MM.1S (cell line): ENCODE measurements around the gene FMNL1.

Experiments used
- DNase-seq: peaks from one replicate; pipeline ENCODE4 v3.0.0-alpha.2; 2015
- H2AFZ ChIP-seq: fragments of 300-600 bp; sonication (generic); 2 replicates; pipeline ENCODE4 v1.6.0; 2016; ENCODE audit warnings: antibody characterized with exemption, low read length
- H3F3A ChIP-seq: fragments of 300-600 bp; sonication (generic); 2 replicates; pipeline ENCODE4 v1.6.1; 2016; ENCODE audit warnings: mild to moderate bottlenecking, antibody characterized with exemption, low read length, moderate library complexity, mixed read lengths; ENCODE audit not compliant: insufficient read depth
- H3K27ac ChIP-seq: fragments of 300-600 bp; sonication (generic); 2 replicates; pipeline ENCODE4 v1.5.1; 2016; ENCODE audit warnings: mild to moderate bottlenecking, low read length
- H3K27me3 ChIP-seq: fragments of 300-600 bp; sonication (generic); replicated peaks from 2 replicates; pipeline ENCODE4 v1.6.0; 2016; ENCODE audit warnings: low read length; ENCODE audit not compliant: insufficient read depth
- H3K36me3 ChIP-seq: fragments of 300-600 bp; sonication (generic); replicated peaks from 2 replicates; pipeline ENCODE4 v1.6.1; 2016; ENCODE audit warnings: mild to moderate bottlenecking, low read length, mixed read lengths; ENCODE audit not compliant: insufficient read depth
- H3K4me1 ChIP-seq: fragments of 300-600 bp; sonication (generic); 2 replicates; pipeline ENCODE4 v1.6.1; 2016; ENCODE audit warnings: low read length, mixed read lengths
- H3K4me2 ChIP-seq: fragments of 300-600 bp; sonication (generic); 2 replicates; pipeline ENCODE4 v1.6.0; 2016; ENCODE audit warnings: low read depth, low read length
- H3K4me3 ChIP-seq: fragments of 300-600 bp; sonication (generic); 2 replicates; pipeline ENCODE4 v1.5.1; 2016; ENCODE audit warnings: low read length, mixed read lengths
- H3K79me2 ChIP-seq: fragments of 300-600 bp; sonication (generic); 2 replicates; pipeline ENCODE4 v1.6.1; 2016; ENCODE audit warnings: mixed run types, low read length, mixed read lengths
- H3K9ac ChIP-seq: fragments of 300-600 bp; sonication (generic); 2 replicates; pipeline ENCODE4 v1.6.1; 2016; ENCODE audit warnings: low read length, mixed read lengths
- H3K9me2 ChIP-seq: fragments of 300-600 bp; sonication (generic); replicated peaks from 2 replicates; pipeline ENCODE4 v1.6.1; 2016; ENCODE audit warnings: mild to moderate bottlenecking, low read length, mixed read lengths; ENCODE audit not compliant: insufficient read depth
- H3K9me3 ChIP-seq: fragments of 300-600 bp; sonication (generic); replicated peaks from 2 replicates; pipeline ENCODE4 v1.6.1; 2016; ENCODE audit warnings: mild to moderate bottlenecking, low read length, mixed read lengths; ENCODE audit not compliant: insufficient read depth
- H4K20me1 ChIP-seq: fragments of 300-600 bp; sonication (generic); 2 replicates; pipeline ENCODE4 v1.6.1; 2016; ENCODE audit warnings: mild to moderate bottlenecking, low read length, moderate library complexity, mixed read lengths; ENCODE audit not compliant: insufficient read depth
- CTCF ChIP-seq: fragments of 300-600 bp; sonication (generic); IDR thresholded peaks from 2 replicates; pipeline ENCODE4 v1.5.1; 2016; ENCODE audit warnings: antibody characterized with exemption, low read length, mixed read lengths
- EZH2 ChIP-seq: fragments of 300-600 bp; sonication (generic); optimal IDR thresholded peaks from 2 replicates; pipeline ENCODE3; 2017; ENCODE audit warnings: low read depth, mild to moderate bottlenecking, antibody characterized with exemption, low read length, mixed read lengths
- EZH2phosphoT487 ChIP-seq: fragments of 300-600 bp; sonication (generic); IDR thresholded peaks from 2 replicates; pipeline ENCODE4 v1.6.1; 2018; ENCODE audit warnings: antibody characterized with exemption, low read length

The FMNL1 gene

GRCh38 chr17:45277992-45278391 lies 56.3 kb downstream of the FMNL1 start:
- H3F3A ChIP-seq: peaks cover 7% of the 10 kb centered on the region; the same call in 1 of the 2 replicates
- no peak for TF ChIP-seq EZH2phosphoT487
- no peak for TF ChIP-seq EZH2
- TF ChIP-seq CTCF: no peak
- H3K4me3 ChIP-seq: no peak overlapping the region
- H4K20me1 ChIP-seq: no peaks in the 10 kb centered on the region
- no peak for DNase-seq
- H3K9ac ChIP-seq: no peak overlapping the region
- no peak overlapping the region for H2AFZ ChIP-seq
- H3K36me3 ChIP-seq: peaks cover 4% of the 10 kb centered on the region; the same call in 1 of the 2 replicates
- H3K9me2 ChIP-seq: no peaks in the 10 kb centered on the region
- no peaks in the 10 kb centered on the region for H3K9me3 ChIP-seq
- no peak overlapping the region for H3K4me2 ChIP-seq
- H3K79me2 ChIP-seq: no peaks in the 10 kb centered on the region
- H3K27ac ChIP-seq: no peak overlapping the region
- H3K27me3 ChIP-seq: no peaks in the 10 kb centered on the region
- H3K4me1 ChIP-seq: peaks cover 5% of the 10 kb centered on the region; the same call in 1 of the 2 replicates

- H3K36me3 ChIP-seq: no peaks in the 10 kb centered on the region
- no peak for DNase-seq
- no peaks in the 10 kb centered on the region for H3K79me2 ChIP-seq
- H3K4me2 ChIP-seq: no peak overlapping the region
- H3K9me2 ChIP-seq: no peaks in the 10 kb centered on the region
- no peaks in the 10 kb centered on the region for H4K20me1 ChIP-seq
- no peaks in the 10 kb centered on the region for H3K27me3 ChIP-seq
- TF ChIP-seq EZH2: no peak
- no peak for TF ChIP-seq CTCF
- no peak for TF ChIP-seq EZH2phosphoT487
- H3F3A ChIP-seq: peaks cover 7% of the 10 kb centered on the region; the same call in 1 of the 2 replicates
- no peak overlapping the region for H2AFZ ChIP-seq
- H3K4me1 ChIP-seq: peaks cover 5% of the 10 kb centered on the region; the same call in 1 of the 2 replicates
- H3K27ac ChIP-seq: no peak overlapping the region
- no peak overlapping the region for H3K4me3 ChIP-seq
- no peak overlapping the region for H3K9ac ChIP-seq
- no peaks in the 10 kb centered on the region for H3K9me3 ChIP-seq
Observed at GRCh38 chr17:45279898-45280297, 58.2 kb downstream of the FMNL1 start.

GRCh38 chr17:45282683-45283644 lies 61.3 kb downstream of the FMNL1 start:
- Histone ChIP-seq H3K4me3 (no peak overlapping the region), H3K36me3 (no peaks in the 10 kb centered on the region; the same call in 1 of the 2 replicates), H3K4me2 (no peak overlapping the region), H4K20me1 (no peaks in the 10 kb centered on the region), H3K4me1 (no peaks in the 10 kb centered on the region), H3K79me2 (no peaks in the 10 kb centered on the region), H3K9me3 (no peaks in the 10 kb centered on the region), H3K27me3 (no peaks in the 10 kb centered on the region), H2AFZ (no peak overlapping the region), H3K9me2 (no peaks in the 10 kb centered on the region), H3K27ac (no peak overlapping the region), H3K9ac (no peak overlapping the region), H3F3A (peaks cover 5% of the 10 kb centered on the region; the same call in 1 of the 2 replicates)
- no peak for DNase-seq
- TF ChIP-seq CTCF (no peak), EZH2phosphoT487 (no peak), EZH2 (no peak)
